A549 (cell line): ENCODE results near the gene KREMEN1. TPM values are rescaled to one million over a fixed set of nuclear protein-coding genes. Genes with fewer than 3 reads are reported as not detected.

Source experiments
- ATAC-seq, 2 experiments: fragments of 200-7000 bp in 1 of 2; fragments of >200 bp in 1 of 2; cut with Nextera tagmentation in 1 of 2; cut with Tn5 transposase in 1 of 2; 3 replicates each; pipeline versions ENCODE4 v1.8.0 to v1.9.1; 2018 to 2020; ENCODE audit warnings: mild to moderate bottlenecking in 1 of 2, moderate library complexity in 1 of 2
- CTCF ChIA-PET: fragments of 300-600 bp; sonication (Branson Sonifier 250); formaldehyde crosslinking; extraction: SDS; loops from one replicate; lab custom pipeline; 2021; ENCODE audit warnings: antibody characterized with exemption, inconsistent platforms; lab: Yijun Ruan, JAX
- POLR2A ChIA-PET: fragments of 350-600 bp; formaldehyde crosslinking; extraction: SDS; loops from one replicate; lab custom pipeline; 2021; ENCODE audit warnings: antibody characterized with exemption, inconsistent platforms; lab: Yijun Ruan, JAX
- DNase-seq, 2 experiments: peaks; one replicate each; pipeline versions ENCODE4 v3.0.0 to v3.0.0-alpha.2; 2011 to 2016; ENCODE audit warnings: low read depth in 1 of 2, low spot score in 1 of 2
- FAIRE-seq: peaks from 2 replicates; lab custom pipeline; 2011; peaks lifted over from hg19 to GRCh38; lab: Jason Lieb, UNC
- H3K27ac ChIP-seq, 2 experiments: fragments of >200 bp; sonication (Bioruptor Twin); formaldehyde crosslinking; 3 replicates each; pipeline ENCODE4 v1.5.1; 2016 to 2017
- H3K4me1 ChIP-seq: fragments of >200 bp; sonication (Bioruptor Twin); formaldehyde crosslinking; 3 replicates; pipeline ENCODE4 v1.6.1; 2016
- H3K4me2 ChIP-seq: fragments of >200 bp; sonication (Bioruptor Twin); formaldehyde crosslinking; 3 replicates; pipeline ENCODE4 v1.6.1; 2016
- H3K4me3 ChIP-seq: fragments of >200 bp; sonication (Bioruptor Twin); formaldehyde crosslinking; 3 replicates; pipeline ENCODE4 v1.5.1; 2016
- H3K9me3 ChIP-seq: fragments of >200 bp; sonication (Bioruptor Twin); formaldehyde crosslinking; 3 replicates; pipeline ENCODE4 v1.6.1; 2016
- ATOH8 ChIP-seq: fragments of 250-450 bp; sonication (Bioruptor Pico); IDR thresholded peaks from 2 replicates; pipeline ENCODE4 v1.5.0; 2020; ENCODE audit warnings: low read depth, mild to moderate bottlenecking, moderate library complexity
- BCL3 ChIP-seq: fragments of >200 bp; sonication (Bioruptor Twin); formaldehyde crosslinking; IDR thresholded peaks from 3 replicates; pipeline ENCODE4 v1.6.1; 2016
- BHLHE40 ChIP-seq: IDR thresholded peaks from 2 replicates; pipeline ENCODE4 v1.6.1; 2012; ENCODE audit warnings: low read depth, low read length, inconsistent platforms
- CHD2 ChIP-seq: fragments of 150-350 bp; IDR thresholded peaks from 2 replicates; pipeline ENCODE4 v1.6.1; 2014; ENCODE audit warnings: low read length; ENCODE audit not compliant: partially characterized antibody
- CHD4 ChIP-seq: fragments of 200-600 bp; sonication (generic); IDR thresholded peaks from 2 replicates; pipeline ENCODE4 v1.6.1; 2016; ENCODE audit warnings: antibody characterized with exemption, mild to moderate bottlenecking, borderline replicate concordance
- EHMT2 ChIP-seq: fragments of 200-600 bp; sonication (generic); IDR thresholded peaks from 2 replicates; pipeline ENCODE4 v1.6.1; 2016; ENCODE audit warnings: antibody characterized with exemption, low read depth, mild to moderate bottlenecking, moderate library complexity
- ELK1 ChIP-seq: fragments of 150-350 bp; IDR thresholded peaks from 2 replicates; pipeline ENCODE4 v1.6.1; 2014; ENCODE audit warnings: low read depth, mild to moderate bottlenecking, low read length
- EP300 ChIP-seq, 2 experiments: fragments of >200 bp; sonication (Bioruptor Twin); formaldehyde crosslinking; IDR thresholded peaks; 2 replicates in 1 of 2; 3 replicates in 1 of 2; pipeline ENCODE4 v1.6.1; 2016 to 2017
- ESRRA ChIP-seq: fragments of 150-350 bp; IDR thresholded peaks from 2 replicates; pipeline ENCODE4 v1.6.1; 2014; ENCODE audit warnings: mild to moderate bottlenecking, low read length, borderline replicate concordance
- FOSB ChIP-seq: fragments of 250-450 bp; sonication (Bioruptor Pico); IDR thresholded peaks from 2 replicates; pipeline ENCODE4 v1.5.0; 2020; ENCODE audit warnings: mild to moderate bottlenecking, moderate library complexity
- FOXS1 ChIP-seq: fragments of 250-450 bp; sonication (Bioruptor Pico); IDR thresholded peaks from 2 replicates; pipeline ENCODE4 v1.5.0; 2020; ENCODE audit warnings: mild to moderate bottlenecking, moderate library complexity
- HOXB13 ChIP-seq: fragments of 250-450 bp; sonication (Bioruptor Pico); IDR thresholded peaks from 2 replicates; pipeline ENCODE4 v1.5.0; 2020; ENCODE audit warnings: low read depth, mild to moderate bottlenecking, moderate library complexity
- HOXB5 ChIP-seq: fragments of 250-450 bp; sonication (Bioruptor Pico); IDR thresholded peaks from 2 replicates; pipeline ENCODE4 v1.5.0; 2020; ENCODE audit warnings: mild to moderate bottlenecking, moderate library complexity
- JUNB ChIP-seq: fragments of >200 bp; sonication (Bioruptor Twin); formaldehyde crosslinking; IDR thresholded peaks from 2 replicates; pipeline ENCODE4 v1.6.1; 2016
- KDM1A ChIP-seq: fragments of 200-600 bp; sonication (generic); IDR thresholded peaks from 2 replicates; pipeline ENCODE4 v1.6.1; 2016; ENCODE audit warnings: low read depth, mild to moderate bottlenecking
- KDM5A ChIP-seq: fragments of 200-600 bp; sonication (generic); IDR thresholded peaks from 2 replicates; pipeline ENCODE4 v1.6.1; 2016; ENCODE audit warnings: antibody characterized with exemption, mild to moderate bottlenecking
- NFE2L2 ChIP-seq: fragments of 150-350 bp; conservative IDR thresholded peaks from 2 replicates; pipeline ENCODE4 v1.6.1; 2014; ENCODE audit warnings: low read length
- POLR2A ChIP-seq: IDR thresholded peaks from 2 replicates; pipeline ENCODE4 v1.6.1; 2012; ENCODE audit warnings: mild to moderate bottlenecking, low read length
- RNF2 ChIP-seq: fragments of 200-600 bp; sonication (generic); IDR thresholded peaks from 2 replicates; pipeline ENCODE4 v1.6.1; 2016; ENCODE audit warnings: low read depth, mild to moderate bottlenecking, antibody characterized with exemption, moderate library complexity, borderline replicate concordance
- SMC3 ChIP-seq: fragments of >200 bp; sonication (Bioruptor Twin); formaldehyde crosslinking; IDR thresholded peaks from 3 replicates; pipeline ENCODE4 v1.6.1; 2018; ENCODE audit warnings: inconsistent platforms
- SREBF2 ChIP-seq: fragments of 450-650 bp; IDR thresholded peaks from 2 replicates; pipeline ENCODE4 v1.6.1; 2014; ENCODE audit warnings: mild to moderate bottlenecking, moderate library complexity
- TP53 ChIP-seq: fragments of 250-450 bp; sonication (Bioruptor Pico); IDR thresholded peaks from 2 replicates; pipeline ENCODE4 v1.5.0; 2021; ENCODE audit warnings: mild to moderate bottlenecking, moderate library complexity
- USF2 ChIP-seq: fragments of 450-650 bp; IDR thresholded peaks from 2 replicates; pipeline ENCODE4 v1.6.1; 2014; ENCODE audit warnings: antibody characterized with exemption
- ZNF302 ChIP-seq: fragments of 250-450 bp; sonication (Bioruptor Pico); IDR thresholded peaks from 2 replicates; pipeline ENCODE4 v1.9.0; 2021; ENCODE audit warnings: inconsistent platforms, mild to moderate bottlenecking, moderate library complexity
- ZSCAN20 ChIP-seq: fragments of 250-450 bp; sonication (Bioruptor Pico); IDR thresholded peaks from 2 replicates; pipeline ENCODE4 v1.8.0; 2022; ENCODE audit warnings: mild to moderate bottlenecking, moderate library complexity
- WGBS: methylation state at CpG from one replicate; pipeline ENCODE4 v1.1.6; 2017; ENCODE audit errors: missing lambda C conversion rate; 5-methylcytosine and 5-hydroxymethylcytosine counted together
- polyA plus RNA-seq, 4 experiments: library from polyadenylated mRNA; depleted of rRNA in 3 of 4; stranded (reverse); fragments of >200 nt; fragmentation: RNase III in 1 of 4; extraction: RNeasy Plus Mini Kit Qiagen cat#74134 plus additional on column Dnase treatment in 1 of 4; gene quantifications; 2 replicates in 3 of 4; 3 replicates in 1 of 4; pipeline ENCODE4 v1.2.3, GENCODE V29; 2011 to 2017
- TF ChIP-seq, protein P1 (sequence below): IDR thresholded peaks from 2 replicates; pipeline ENCODE4 v1.6.1; 2012
- TF ChIP-seq, protein P2 (sequence below): fragments of >200 bp; sonication (Bioruptor Twin); formaldehyde crosslinking; IDR thresholded peaks from 2 replicates; pipeline ENCODE4 v1.6.1; 2016
- TF ChIP-seq, protein P3 (sequence below): fragments of 250-450 bp; sonication (Bioruptor Pico); IDR thresholded peaks from 2 replicates; pipeline ENCODE4 v1.5.0; 2021; ENCODE audit warnings: mild to moderate bottlenecking, moderate library complexity, borderline replicate concordance

Gene KREMEN1
- polyA plus RNA-seq, 2 of the 4 experiments (the other 2 are of a cell fraction): 1.7 to 2.5 TPM

DNA sequence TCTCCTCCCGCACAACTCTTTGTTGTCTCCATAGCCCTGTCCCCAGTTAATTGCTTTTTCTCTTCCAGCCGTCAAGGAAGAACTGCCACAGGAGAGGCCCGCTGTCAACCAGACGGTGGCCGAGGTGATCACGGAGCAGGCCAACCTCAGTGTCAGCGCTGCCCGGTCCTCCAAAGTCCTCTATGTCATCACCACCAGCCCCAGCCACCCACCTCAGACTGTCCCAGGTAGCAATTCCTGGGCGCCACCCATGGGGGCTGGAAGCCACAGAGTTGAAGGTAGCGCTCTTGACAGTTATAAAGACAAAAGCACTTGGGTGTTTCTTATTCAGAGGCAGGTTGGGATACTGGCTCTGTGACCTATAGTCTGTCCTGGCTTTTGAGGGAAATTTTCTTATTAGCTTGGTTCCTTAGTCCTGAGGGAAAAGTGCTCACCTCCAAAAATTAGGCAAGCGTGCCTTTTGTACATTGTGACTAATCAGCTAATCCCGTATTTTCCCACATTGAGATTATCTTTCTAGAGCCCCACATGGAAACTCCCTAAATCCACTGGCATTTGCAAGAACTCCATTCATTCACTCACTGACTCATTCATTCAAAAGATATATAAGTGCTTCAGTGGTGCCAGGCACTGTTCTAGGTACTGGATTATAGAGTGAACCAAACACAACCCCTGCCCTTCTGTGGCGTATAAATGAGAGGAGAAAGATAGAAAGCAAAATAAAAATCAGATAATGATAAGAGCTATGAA is 65.9 kb downstream of the KREMEN1 start:
- no peak for DNase-seq
- FAIRE-seq: no peak
- no peak overlapping the region for H3K4me3 ChIP-seq
- H3K27ac ChIP-seq: no peak overlapping the region
- POLR2A ChIA-PET: no interaction called here
- 90% methylated on average over 13 of the region's 13 CpGs for WGBS
- CTCF ChIA-PET: interaction anchor here (1.3 kb wide), 1 partner anchor 15 kb away, joined by 4 read pairs; no protein-coding TSS in a partner anchor
- TF ChIP-seq NFE2L2 (no peak), BCL3 (no peak), FOXS1 (CRISPR knock-in tag) (no peak), EP300 (IDR thresholded peaks at IDR 0.05) (no peak), ESRRA (no peak), HOXB5 (CRISPR knock-in tag) (no peak), BHLHE40 (no peak), ZSCAN20 (no peak), SMC3 (no peak), RNF2 (no peak), POLR2A (no peak), CHD4 (no peak), JUNB (no peak), CHD2 (no peak)
- TF ChIP-seq, protein P1, sequence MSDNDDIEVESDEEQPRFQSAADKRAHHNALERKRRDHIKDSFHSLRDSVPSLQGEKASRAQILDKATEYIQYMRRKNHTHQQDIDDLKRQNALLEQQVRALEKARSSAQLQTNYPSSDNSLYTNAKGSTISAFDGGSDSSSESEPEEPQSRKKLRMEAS: no peak
- TF ChIP-seq, protein P2, sequence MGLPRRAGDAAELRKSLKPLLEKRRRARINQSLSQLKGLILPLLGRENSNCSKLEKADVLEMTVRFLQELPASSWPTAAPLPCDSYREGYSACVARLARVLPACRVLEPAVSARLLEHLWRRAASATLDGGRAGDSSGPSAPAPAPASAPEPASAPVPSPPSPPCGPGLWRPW: no peak
- TF ChIP-seq, protein P3, sequence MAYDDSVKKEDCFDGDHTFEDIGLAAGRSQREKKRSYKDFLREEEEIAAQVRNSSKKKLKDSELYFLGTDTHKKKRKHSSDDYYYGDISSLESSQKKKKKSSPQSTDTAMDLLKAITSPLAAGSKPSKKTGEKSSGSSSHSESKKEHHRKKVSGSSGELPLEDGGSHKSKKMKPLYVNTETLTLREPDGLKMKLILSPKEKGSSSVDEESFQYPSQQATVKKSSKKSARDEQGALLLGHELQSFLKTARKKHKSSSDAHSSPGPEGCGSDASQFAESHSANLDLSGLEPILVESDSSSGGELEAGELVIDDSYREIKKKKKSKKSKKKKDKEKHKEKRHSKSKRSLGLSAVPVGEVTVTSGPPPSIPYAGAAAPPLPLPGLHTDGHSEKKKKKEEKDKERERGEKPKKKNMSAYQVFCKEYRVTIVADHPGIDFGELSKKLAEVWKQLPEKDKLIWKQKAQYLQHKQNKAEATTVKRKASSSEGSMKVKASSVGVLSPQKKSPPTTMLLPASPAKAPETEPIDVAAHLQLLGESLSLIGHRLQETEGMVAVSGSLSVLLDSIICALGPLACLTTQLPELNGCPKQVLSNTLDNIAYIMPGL (CRISPR knock-in tag): no peak
- no peak for ATAC-seq
- no peaks in the 10 kb centered on the region for H3K4me1 ChIP-seq
- no peaks in the 10 kb centered on the region; the same call in 2 of the 3 replicates for H3K9me3 ChIP-seq
- no peak overlapping the region for H3K4me2 ChIP-seq

GRCh38 chr22:29139965-29140782 is 67.3 kb downstream of the KREMEN1 start:
- ChIA-PET CTCF (interaction anchor here (0.5 kb wide), 1 partner anchor 57 kb away, joined by 3 read pairs; no protein-coding TSS in a partner anchor), POLR2A (no interaction called here)
- DNase-seq (no peak), FAIRE-seq (no peak), ATAC-seq (no peak)
- Histone ChIP-seq H3K4me1 (no peaks in the 10 kb centered on the region), H3K4me2 (no peak overlapping the region), H3K27ac (no peak overlapping the region), H3K9me3 (no peaks in the 10 kb centered on the region), H3K4me3 (no peak overlapping the region)
- WGBS: 78% methylated on average over 8 of the region's 8 CpGs
- TF ChIP-seq SREBF2: no peak
- no peak for TF ChIP-seq SMC3
- no peak for TF ChIP-seq USF2
- no peak for TF ChIP-seq ELK1
- no peak for TF ChIP-seq EHMT2
- TF ChIP-seq HOXB13 (CRISPR knock-in tag): no peak
- TF ChIP-seq, protein P1: no peak
- no peak for TF ChIP-seq TP53 (CRISPR knock-in tag)
- TF ChIP-seq ATOH8 (CRISPR knock-in tag): no peak
- no peak for TF ChIP-seq FOSB (CRISPR knock-in tag)
- TF ChIP-seq KDM5A: no peak
- no peak for TF ChIP-seq KDM1A
- no peak for TF ChIP-seq POLR2A
- TF ChIP-seq ZNF302: no peak
- no peak for TF ChIP-seq JUNB
- TF ChIP-seq, all 56 proteins: peak for 0
